ENCODE data around the gene REPS2. TPM values are rescaled to one million over a fixed set of nuclear protein-coding genes. Genes with fewer than 3 reads are reported as not detected.
A peak's percentile ranks its signal among the peaks of the same experiment; 100 is the strongest.

The REPS2 gene
- total RNA-seq, 1 experiment from 2014 or later, result 3.7 TPM

DNA sequence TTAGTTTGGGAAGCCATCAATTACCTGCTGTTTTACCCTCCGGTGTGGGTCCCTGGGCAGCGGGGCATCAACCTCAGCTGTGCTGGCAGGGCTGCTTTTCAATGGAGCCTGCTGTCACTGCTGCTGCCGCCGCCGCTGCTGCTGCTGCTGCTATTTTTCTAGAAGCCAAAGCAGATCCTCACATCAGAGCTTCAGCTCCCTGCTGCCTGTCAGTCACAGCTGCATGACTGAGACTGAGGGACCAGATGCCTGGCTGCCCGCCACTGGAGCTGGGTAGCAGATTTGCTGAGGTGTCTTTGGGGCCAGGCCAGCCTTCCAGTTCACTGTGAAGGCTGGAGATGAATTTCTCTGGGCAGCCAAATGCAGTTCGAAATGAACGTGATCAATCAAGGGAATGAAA lies 228.2 kb downstream of the REPS2 start:
- no CpG with 5 or more reads among the region's 8 CpGs for WGBS (ENCODE audit: extremely low coverage, insufficient read length, low lambda C conversion rate)
- Histone ChIP-seq H3K79me2 (ENCODE audit: insufficient read depth, low read length) (no peaks in the 10 kb centered on the region), H2AK5ac (ENCODE audit: insufficient read length, low read length) (no peak overlapping the region), H3K18ac (ENCODE audit: insufficient read length, low read depth, low read length) (no peak overlapping the region), H4K20me1 (ENCODE audit: control insufficient read depth, insufficient read depth, insufficient read length) (no peaks in the 10 kb centered on the region), H4K91ac (ENCODE audit: insufficient read length, low read depth, low read length) (no peak overlapping the region), H2BK120ac (ENCODE audit: low read depth, low read length, poor library complexity, severe bottlenecking) (no peak overlapping the region), H3K79me1 (ENCODE audit: insufficient read depth, low read depth, low read length, poor library complexity, severe bottlenecking) (no peaks in the 10 kb centered on the region), H3K23me2 (ENCODE audit: insufficient read length, low read depth, low read length, poor library complexity, severe bottlenecking) (no peaks in the 10 kb centered on the region), H3K23ac (ENCODE audit: insufficient read length, low read depth, low read length) (no peak overlapping the region), H2BK12ac (ENCODE audit: insufficient read length, low read depth, low read length) (no peak overlapping the region), H2AFZ (ENCODE audit: low read length) (no peak overlapping the region), H3K9ac (ENCODE audit: extremely low read depth, insufficient read length, low read length) (no peak overlapping the region), H3K9me3 (ENCODE audit: control insufficient read depth, low read depth, low read length) (peaks cover 6% of the 10 kb centered on the region), H3K4me1 (ENCODE audit: insufficient read depth, low read length) (no peaks in the 10 kb centered on the region), H4K5ac (ENCODE audit: insufficient read length, low read depth, low read length) (no peak overlapping the region), H4K8ac (replicated peaks; ENCODE audit: insufficient read length, low read depth, low read length) (no peak overlapping the region), H2BK5ac (ENCODE audit: insufficient read length, low read length) (no peak overlapping the region), H2BK15ac (ENCODE audit: low read depth, low read length) (no peak overlapping the region), H3T11ph (ENCODE audit: low read length) (no peak overlapping the region), H3K27ac (ENCODE audit: insufficient read length, low read depth, low read length) (no peak overlapping the region), H2BK20ac (ENCODE audit: low read depth, low read length, poor library complexity, severe bottlenecking) (no peak overlapping the region), H3K4me2 (ENCODE audit: insufficient read depth, insufficient read length, low read length) (no peak overlapping the region), H3K56ac (ENCODE audit: insufficient read length, low read depth, low read length) (no peak overlapping the region), H3K14ac (ENCODE audit: insufficient read depth, low read length) (no peak overlapping the region), H3K27me3 (ENCODE audit: insufficient read depth, low read length) (no peaks in the 10 kb centered on the region), H3K4ac (ENCODE audit: low read depth, low read length) (no peak overlapping the region)
- no peak overlapping the region for H3K4me3 Mint-ChIP-seq
- peaks cover 5 to 9% of the 10 kb centered on the region in 2 experiments; a peak in 4 of 5 replicates for H3K9me3 Mint-ChIP-seq
- 0 out of 7 replicates have a peak overlapping the region, but pooled peaks of 1 of the 3 experiments have one; percentile 34 for H3K27ac Mint-ChIP-seq
- TF ChIP-seq, protein P1, sequence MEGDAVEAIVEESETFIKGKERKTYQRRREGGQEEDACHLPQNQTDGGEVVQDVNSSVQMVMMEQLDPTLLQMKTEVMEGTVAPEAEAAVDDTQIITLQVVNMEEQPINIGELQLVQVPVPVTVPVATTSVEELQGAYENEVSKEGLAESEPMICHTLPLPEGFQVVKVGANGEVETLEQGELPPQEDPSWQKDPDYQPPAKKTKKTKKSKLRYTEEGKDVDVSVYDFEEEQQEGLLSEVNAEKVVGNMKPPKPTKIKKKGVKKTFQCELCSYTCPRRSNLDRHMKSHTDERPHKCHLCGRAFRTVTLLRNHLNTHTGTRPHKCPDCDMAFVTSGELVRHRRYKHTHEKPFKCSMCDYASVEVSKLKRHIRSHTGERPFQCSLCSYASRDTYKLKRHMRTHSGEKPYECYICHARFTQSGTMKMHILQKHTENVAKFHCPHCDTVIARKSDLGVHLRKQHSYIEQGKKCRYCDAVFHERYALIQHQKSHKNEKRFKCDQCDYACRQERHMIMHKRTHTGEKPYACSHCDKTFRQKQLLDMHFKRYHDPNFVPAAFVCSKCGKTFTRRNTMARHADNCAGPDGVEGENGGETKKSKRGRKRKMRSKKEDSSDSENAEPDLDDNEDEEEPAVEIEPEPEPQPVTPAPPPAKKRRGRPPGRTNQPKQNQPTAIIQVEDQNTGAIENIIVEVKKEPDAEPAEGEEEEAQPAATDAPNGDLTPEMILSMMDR (conservative IDR thresholded peaks at IDR 0.05), result no peak
- no peaks in the 10 kb centered on the region; the same call in 1 of the 2 replicates for H3K27me3 Mint-ChIP-seq (ENCODE audit: low read depth)
- H3K36me3 Mint-ChIP-seq (ENCODE audit: insufficient read depth in 1 of 3, low read depth in 3 of 3), result peaks cover 0 to 7% (median 7%) of the 10 kb centered on the region in 3 experiments; a peak in 6 of 7 replicates
- no peak for DNase-seq
- H3K4me1 Mint-ChIP-seq, result peaks cover 0 to 16% of the 10 kb centered on the region in 2 experiments; a peak in 3 of 4 replicates
